GM18508 (cell line): ENCODE measurements around the gene C13orf42.

Experiments
- ATAC-seq: cut with Tn5 transposase; IDR thresholded peaks from one replicate; pipeline ENCODE4 v1.9.1; 2021; ENCODE audit warnings: moderate number of reproducible peaks; ENCODE audit not compliant: insufficient read depth, unreplicated experiment

C13orf42 gene

DNA sequence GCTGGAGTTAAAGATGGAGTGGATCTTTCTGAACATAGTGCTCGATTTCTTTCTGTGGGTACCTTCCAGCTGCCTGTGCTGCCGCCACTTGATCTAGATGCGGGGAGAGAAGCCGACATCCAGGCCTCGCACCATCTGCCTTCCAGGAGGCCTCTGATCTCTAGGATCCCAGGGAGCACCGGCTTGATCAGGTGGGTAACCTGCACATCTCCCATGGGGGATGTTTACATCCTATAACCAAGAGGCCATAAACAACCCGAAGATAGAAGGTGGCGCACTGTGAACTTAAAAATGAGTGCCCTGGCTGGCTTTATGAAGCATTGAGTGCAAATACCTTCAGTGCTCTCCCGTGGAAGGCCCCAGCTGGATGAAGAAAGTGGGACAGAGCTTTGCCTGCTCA is at the start of gene C13orf42:
TSS of gene C13orf42 (minus strand) at position 101 of the 400 bp plus-strand sequence. CDS start at position 36, 65 bp downstream.
- no peak for ATAC-seq

GRCh38 chr13:51158880-51159518 is 47.9 kb upstream of the C13orf42 start:
- no peak for ATAC-seq

DNA sequence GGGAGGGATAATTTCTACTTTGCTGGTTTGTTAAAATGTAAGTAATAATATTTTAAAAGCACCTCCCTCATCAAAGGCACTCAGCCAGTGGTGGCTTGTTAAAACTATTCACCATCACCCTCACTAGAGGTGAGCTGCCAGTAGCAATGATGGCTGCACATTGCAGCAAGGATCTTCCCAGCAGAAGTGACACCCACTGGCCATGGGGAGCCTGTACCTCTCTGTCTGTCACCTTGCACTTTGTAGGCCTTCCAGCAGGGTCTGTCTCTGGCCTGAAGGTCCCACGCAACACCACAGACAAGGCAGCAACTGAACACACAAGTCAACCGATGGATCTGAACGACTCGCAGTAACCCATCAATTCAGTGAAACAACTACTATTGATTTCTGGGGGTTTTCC is 47.3 kb upstream of the C13orf42 start:
- no peak for ATAC-seq

DNA sequence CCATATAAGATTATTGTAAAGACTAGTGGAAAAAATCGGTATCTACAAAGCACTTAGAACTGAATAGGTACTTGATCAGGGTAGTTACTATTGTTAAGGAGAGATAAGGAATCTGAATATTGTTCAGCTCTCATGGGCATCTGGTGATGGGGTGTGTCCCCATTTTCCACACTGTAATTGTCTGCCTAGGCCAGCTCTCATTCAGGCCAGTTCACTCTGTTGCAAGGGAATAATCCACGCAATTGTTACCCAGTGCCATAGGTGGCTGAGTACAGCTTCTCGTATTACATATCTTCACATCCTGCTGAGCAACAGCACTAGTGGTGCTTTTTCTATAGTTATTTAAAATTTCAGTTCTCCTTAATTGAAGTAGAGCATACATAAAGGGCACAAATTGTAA is 45.6 kb upstream of the C13orf42 start:
- ATAC-seq = no peak

- no peak for ATAC-seq
Observed at GRCh38 chr13:51155776-51156515, 44.9 kb upstream of the C13orf42 start.

- no peak for ATAC-seq
Observed at GRCh38 chr13:51155161-51155560, 44.1 kb upstream of the C13orf42 start.

- ATAC-seq = no peak
Observed at GRCh38 chr13:51154029-51154555, 43.0 kb upstream of the C13orf42 start.

DNA sequence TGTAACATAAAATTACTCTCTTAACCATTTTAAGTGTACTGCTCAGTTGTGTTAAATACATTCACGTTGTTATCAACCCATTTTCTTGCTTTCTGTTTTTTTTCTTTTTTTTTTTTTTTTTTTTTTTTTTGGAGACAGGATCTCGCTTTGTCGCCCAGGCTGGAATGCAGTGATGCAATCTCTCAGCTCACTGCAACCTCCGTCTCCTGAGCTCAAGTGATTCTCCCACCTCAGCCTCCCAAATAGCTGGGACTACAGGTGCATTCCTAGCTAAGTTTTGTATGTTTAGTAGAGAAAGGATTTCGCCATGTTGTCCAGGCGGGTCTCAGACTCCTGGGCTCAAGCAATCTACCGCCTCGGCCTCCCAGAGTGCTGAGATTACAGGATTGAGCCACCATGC is 42.5 kb upstream of the C13orf42 start:
- ATAC-seq = no peak

- ATAC-seq = no peak
Observed at GRCh38 chr13:51152701-51153100, 41.6 kb upstream of the C13orf42 start.

DNA sequence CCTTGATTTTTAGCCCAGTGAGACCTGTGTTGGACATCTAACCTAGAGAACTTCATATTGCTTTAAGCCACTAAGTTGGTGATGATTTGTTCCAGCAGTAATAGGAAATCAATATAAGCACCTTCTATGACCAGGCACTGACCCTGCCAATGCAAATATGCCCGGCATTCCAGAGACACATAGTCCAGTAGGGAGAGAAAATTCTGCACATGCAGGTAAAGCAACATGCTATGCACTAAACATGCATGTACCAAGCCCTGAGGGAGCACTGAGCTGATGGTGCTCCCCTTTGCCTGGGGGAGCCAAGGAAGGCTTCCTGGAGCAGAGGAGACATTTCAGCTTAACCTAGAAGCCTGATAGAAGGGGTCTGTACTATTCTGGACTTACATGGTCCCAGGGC is 40.4 kb upstream of the C13orf42 start:
- no peak for ATAC-seq

- ATAC-seq = no peak
Observed at GRCh38 chr13:51148952-51149573, 38.0 kb upstream of the C13orf42 start.

DNA sequence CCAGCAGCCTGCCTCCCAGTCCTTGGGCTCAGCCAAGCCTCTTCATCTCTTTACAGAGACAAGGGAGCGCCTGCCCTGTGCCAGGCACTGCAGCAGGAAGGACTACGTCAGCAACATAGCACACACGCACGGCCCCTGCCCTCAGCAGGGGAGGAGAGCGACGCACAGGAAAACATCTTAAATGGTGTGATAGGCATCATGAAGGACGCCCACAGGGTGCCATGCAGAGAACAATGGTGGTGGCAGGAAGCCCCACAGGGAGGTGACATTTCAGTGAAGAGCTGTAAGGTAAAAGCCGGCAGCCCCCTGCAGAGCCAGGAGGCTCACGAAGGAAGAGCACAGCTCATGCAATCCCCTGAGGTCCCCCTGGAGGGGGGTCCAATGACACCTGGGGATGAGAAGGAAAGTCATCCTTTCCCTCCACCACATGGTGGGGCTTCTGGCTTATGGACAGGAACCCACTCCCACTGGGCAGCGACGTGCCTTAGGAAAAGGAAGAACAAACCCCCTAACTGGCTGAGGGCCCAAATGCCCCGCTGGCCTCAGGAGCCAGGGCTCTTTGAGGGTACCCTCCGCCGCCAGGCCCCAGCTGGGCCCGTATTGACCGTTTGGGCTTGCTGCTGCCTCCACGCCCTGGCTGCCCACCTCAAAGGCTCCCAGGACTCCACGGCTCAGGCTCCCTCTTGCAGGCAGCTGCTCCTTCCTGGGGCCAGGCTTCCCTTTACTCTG is 37.3 kb upstream of the C13orf42 start:
- no peak for ATAC-seq

GRCh38 chr13:51147732-51148131 is 36.7 kb upstream of the C13orf42 start:
- no peak for ATAC-seq

DNA sequence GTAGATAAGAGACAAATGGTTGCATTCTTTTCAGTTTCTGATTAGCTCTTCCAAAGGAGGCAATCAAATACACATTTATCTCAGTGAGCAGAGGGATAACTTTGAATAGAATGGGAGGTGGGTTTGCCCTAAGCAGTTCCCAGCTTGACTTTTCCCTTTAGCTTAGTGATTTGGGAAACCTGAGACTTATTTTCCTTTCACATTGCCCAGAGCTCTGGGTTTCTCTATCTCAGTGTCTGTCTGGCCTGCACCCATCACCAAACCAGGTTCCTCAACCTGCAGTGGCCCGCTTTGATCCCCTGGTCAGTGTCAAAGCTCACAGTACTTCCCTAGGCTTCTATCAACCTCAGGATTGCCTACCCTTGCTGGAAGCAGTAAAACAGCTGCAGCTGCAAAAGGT is 35.6 kb upstream of the C13orf42 start:
- ATAC-seq = no peak

DNA sequence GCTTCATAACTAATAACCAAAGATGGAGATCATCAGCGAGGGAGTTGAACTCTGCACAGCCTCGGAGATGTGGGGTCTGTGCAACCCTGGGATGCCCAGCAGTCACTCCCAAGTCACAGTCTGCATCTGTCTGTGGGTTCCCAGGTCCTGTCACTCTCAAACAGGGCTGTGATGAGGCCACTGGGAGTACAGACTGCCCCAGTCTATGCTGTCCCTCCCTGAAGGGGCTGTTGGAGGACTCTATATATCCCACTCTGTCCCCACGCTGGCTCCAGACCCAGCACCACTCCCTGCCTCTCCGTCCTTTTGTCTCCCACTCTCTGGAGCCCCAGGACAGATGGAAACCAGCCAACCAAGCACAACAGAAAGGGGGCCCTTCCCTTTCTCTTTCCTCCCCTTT is 26.2 kb upstream of the C13orf42 start:
- no peak for ATAC-seq

GRCh38 chr13:51136276-51136980 is 25.4 kb upstream of the C13orf42 start:
- no peak for ATAC-seq

DNA sequence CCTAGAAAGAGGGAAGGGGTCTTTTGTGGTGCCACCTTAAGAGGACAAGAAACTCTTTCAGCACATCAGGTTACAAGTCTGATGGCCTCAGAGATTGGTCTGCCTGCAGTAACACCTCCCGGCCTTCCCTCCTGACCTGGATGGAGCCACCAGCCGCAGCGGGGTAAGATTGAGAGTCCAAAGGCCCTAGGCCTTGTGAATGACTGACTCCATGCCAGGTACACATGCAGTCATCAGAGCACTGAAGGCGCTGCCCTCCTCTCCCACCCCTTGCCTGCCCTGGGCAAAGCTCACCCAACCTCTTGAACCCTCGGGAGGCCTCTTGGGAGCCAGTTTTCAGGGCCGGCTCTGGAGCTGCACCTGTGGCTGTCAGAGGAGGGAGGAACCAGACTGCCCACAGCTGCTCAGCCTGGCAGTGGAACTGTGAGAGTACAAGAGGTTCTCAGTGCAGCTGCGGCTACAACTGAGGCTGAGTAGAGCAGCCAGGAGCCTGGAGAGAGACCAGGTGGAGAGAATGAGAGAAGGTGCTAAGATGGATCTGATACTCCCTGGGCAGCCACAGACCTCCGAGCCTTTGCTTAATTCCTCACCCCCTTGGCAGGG is 23.8 kb upstream of the C13orf42 start:
- no peak for ATAC-seq

DNA sequence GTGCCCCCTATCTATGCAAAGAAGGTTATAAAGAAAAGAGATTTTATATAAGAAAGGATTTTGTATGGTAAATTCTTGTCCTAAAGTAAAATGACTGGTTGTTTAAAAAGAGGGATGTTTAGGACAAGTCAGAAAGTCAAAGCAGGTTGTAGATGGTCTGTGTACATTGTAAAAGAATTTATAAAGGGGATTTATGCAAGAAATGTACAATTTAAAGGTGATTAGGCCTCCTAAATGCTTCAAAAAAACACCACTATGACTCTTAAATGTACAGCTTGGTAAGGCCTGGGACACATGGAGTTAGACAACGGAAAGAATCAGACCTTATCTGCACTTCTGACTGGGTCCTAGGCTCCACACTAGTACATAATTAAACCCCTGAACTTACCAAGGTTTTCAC is 19.3 kb upstream of the C13orf42 start:
- ATAC-seq = no peak

GRCh38 chr13:51125495-51126226 is 14.6 kb upstream of the C13orf42 start:
- ATAC-seq = peak; percentile 53
